GM18873 (cell line): ENCODE results near the gene HS3ST3A1.
"Not testable (repeated sequence)": the region's sequence is repeated elsewhere in the genome, so short reads cannot be mapped to it uniquely, and the experiment has no call there.

Experiments
- ATAC-seq: cut with Tn5 transposase; IDR thresholded peaks from one replicate; pipeline ENCODE4 v1.9.1; 2021; ENCODE audit warnings: mild to moderate bottlenecking, moderate library complexity, moderate number of reproducible peaks; ENCODE audit not compliant: unreplicated experiment, low FRiP score

Gene HS3ST3A1

GRCh38 chr17:13576661-13577526 lies 24.8 kb downstream of the HS3ST3A1 start:
- no peak for ATAC-seq

DNA sequence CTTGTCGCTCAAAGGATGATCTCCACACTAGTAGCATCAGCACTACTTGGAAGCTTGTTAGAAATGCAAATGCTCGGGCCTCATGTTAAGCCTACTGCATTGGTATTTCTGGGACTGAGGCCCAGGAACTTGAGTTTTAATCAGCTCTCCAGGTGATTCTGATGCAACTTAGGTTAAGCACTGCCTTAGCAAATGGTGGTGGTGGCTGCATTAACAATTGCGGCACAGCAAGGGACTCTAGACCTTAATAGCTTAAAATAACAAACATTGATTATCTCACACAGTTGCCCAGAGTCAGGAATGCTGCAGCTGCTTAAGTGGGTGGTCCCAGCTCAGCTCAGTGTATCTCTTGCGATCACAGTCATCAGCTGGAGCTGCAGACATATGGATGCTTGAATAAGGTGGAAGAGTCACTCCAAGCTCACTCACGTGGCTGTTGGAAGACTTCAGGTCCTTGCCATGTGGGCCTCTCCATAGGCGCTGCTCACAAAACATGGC lies 25.8 kb downstream of the HS3ST3A1 start:
- ATAC-seq, result no peak

DNA sequence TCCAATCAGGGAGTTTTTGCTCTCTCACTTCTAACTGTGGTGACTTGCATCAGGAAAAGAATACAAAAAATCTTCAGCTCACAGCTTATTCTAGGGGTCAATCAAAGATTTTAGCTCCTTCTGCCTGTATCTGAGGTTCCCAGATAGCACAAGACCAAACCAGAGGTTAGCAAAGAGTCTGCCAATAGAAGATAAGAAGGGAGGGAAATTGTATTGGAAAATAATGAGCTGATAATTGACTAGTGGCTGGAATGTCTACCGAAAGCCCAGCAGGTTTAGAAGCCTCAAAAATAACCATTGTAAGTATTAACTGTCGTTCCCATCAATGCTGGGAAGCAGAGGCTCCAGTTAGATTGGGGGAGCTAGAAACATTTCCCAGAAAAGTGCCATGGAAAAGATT lies 26.3 kb downstream of the HS3ST3A1 start:
- no peak for ATAC-seq

DNA sequence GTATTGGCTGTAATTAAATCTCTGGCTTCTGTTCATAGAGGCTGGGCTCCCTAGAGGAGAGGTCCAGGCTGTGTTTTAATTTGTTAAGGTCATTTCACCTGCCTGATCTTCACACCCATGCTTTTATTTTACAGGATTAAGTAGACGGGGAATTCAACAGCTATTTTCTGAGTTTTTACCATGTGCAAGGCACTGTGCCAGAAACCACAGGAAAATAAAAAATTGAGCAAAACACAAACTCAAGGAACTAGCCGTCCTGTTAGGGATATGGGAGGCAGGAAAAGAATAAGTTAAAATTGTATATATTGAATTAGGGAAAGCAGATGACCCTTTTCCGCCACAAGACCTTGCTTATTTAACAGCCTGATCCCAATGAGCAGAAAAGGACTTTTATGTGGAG lies 29.1 kb downstream of the HS3ST3A1 start:
- no peak for ATAC-seq

GRCh38 chr17:13569398-13570123 lies 32.2 kb downstream of the HS3ST3A1 start:
- ATAC-seq, result no peak

GRCh38 chr17:13568582-13569397 lies 32.9 kb downstream of the HS3ST3A1 start:
- ATAC-seq, result no peak

DNA sequence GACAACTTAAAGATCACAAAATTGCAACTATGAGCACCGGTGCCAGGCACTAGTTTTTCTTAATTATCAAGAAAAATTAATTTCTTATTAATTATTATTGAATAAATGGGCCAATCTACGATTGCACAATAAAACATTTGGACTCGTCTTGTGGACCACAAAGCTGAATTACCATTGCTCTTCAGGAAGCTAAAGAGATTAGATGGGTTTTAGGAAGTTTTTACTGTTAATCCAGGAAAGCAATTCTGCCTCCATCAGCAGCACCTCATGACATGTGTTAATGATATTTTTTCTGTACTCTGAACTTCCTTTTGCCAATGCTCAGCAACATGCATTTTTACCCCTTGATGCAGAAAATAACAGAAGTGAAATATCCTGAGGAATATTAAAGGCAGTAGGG lies 37.9 kb downstream of the HS3ST3A1 start:
- no peak for ATAC-seq

DNA sequence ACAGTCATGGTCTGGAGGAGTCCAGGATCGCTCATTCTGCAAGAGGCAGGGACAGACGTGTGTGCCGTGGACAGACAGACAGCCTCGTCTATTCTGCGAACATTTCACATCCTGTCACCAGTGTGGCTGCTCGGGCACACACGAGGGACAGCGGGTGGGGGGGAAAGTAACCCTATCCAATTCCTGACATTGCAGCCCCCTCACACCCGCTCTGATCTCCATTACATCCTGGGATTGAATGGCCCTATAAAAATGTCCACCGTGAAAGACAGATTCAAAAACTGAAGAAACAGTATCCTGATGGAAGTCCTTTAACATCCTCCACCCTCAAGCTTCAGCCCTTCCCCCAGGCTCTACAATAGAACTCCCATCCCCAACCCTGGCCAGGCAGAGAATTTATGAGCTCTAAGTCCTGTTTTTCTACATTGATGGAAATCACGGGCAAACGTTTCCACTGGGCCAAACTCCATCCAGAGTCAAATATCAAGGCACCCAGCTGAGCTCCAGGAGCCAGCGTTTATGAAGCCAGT lies 39.4 kb downstream of the HS3ST3A1 start:
- no peak for ATAC-seq

GRCh38 chr17:13561606-13562270 lies 40.0 kb downstream of the HS3ST3A1 start:
- ATAC-seq, result no peak

DNA sequence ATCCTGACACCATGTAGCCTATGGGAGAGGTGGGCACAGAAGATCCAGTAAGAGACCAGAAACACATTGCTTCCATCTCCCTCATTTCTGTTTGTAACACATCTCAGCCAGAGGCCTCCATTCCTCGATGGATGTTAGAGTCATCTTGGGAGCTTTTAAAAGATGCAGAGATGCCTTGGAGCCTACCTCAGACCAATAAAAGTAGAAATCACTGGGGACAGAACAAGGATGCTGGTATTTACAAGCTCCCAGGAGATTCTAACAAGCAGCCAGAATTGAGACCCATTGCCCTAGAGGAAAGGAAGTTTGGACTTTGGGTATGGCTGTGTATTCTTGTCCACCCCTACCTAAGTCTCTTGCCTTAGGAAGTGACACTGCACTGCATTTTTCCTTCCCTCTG lies 40.8 kb downstream of the HS3ST3A1 start:
- ATAC-seq, result no peak

DNA sequence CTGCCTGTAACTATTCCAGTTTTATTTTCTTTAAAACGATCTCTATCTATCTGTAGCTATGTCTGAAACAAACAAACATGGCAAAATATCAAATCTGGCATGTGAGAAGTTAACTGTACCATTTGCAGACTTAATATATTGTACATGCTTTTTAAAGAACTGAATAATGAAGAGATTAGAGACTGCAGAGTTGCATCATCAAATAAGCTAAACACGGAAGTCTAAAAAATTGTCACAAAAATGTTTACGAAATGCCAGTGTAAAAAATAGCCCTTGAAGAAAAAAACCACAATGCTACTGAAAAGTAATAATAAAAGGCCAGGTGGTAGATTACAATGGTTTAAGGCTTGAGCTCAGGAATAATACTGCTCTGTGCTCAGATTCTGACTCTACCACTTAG lies 43.1 kb downstream of the HS3ST3A1 start:
- ATAC-seq, result no peak

DNA sequence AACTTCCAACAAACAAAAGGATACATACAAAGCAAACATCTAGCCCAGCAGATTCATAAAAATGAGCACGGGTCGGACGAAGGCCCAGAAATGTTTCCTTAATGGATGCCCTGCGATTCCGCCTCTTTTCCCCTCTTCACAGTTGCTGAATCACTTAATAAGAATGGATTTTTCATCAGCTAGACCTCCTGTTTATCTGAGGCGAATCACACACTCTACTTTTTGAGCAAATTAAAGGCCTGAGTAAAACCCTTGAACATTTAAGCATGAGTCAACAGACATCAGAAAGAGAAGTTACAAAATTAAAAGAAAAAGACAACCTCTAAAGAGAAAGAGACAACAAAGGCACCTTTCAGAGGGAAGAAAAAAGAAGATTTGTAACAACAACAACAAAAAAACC lies 44.7 kb downstream of the HS3ST3A1 start:
- ATAC-seq, result no peak

- no peak for ATAC-seq
These were observed 47.5 kb downstream of the HS3ST3A1 start for GRCh38 chr17:13554231-13554630.

- no peak for ATAC-seq
These were observed 51.4 kb downstream of the HS3ST3A1 start for GRCh38 chr17:13550291-13550690.

DNA sequence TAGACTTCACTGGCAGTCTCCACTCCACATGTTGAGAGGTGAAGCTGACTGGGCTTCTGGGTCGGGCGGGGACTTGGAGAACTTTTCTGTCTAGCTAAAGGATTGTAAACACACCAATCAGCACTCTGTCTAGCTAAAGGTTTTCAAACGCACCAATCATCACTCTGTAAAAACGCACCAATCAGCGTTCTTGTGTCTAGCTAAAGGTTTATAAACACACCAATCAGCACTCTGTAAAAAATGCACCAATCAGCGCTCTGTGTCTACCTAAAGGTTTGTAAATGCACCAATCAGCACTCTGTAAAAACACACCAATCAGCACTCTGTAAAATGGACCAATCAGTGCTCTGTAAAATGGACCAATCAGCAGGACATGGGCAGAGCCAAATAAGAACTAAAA lies 53.2 kb downstream of the HS3ST3A1 start:
- ATAC-seq, result not testable (repeated sequence)

DNA sequence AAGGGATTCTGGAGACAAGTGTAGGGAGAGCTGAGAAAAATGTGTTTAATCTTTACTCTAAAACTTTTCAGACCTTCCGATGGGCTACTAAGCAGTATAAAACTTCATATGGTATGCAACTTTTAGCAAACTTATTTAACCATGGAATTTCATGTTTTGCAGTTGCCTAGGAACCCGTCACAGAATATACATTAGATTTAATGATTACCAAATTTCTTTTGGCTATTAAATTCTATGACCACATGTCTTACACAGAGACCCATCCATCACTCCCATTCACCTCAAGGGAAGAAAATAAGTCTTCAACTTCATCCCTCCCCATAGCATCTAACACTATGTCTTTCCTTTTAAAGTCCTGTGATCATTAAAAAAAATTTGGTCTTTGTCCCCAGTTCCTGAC lies 54.9 kb downstream of the HS3ST3A1 start:
- no peak for ATAC-seq

GRCh38 chr17:13545941-13546340 lies 55.8 kb downstream of the HS3ST3A1 start:
- no peak for ATAC-seq

- no peak for ATAC-seq
These were observed 57.0 kb downstream of the HS3ST3A1 start for GRCh38 chr17:13544765-13545164.

DNA sequence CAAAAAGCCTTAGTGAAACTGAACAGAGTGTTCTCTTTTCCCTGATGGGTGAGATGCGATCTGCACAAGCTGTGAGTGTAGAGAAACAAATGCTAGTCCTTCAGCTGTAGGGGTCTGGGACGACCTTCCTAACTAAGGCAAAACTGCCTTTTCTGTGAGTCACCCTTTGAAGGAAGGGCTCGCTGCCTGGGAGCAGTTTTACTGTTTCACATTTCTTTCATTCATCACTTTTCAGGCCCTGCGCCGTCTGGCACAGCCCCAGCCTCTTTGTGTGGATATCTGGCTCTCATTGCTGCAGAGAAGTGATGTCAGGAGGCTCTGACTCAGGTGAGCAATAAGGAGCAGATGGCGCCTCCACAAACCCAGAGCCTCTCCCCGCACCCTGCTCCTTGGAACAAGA lies 57.4 kb downstream of the HS3ST3A1 start:
- ATAC-seq, result no peak

DNA sequence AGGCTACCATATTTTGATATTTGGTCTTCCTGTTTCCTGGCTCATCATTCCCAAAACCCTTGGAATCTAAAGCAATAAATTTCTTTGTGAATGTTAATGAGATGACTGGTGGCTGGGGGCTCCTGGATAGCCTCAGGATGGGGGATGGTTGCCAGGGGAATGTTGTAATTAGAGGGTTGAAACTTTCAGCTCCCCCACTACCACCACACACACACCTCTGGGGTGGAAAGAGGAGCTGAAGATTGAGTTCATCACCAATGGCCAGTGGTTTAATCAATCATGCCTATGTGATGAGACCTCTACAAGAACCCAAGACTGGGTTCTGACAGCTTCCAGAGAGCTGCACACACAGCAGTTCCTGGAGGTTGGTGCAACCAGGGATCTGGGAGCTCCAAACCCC lies 59.1 kb downstream of the HS3ST3A1 start:
- no peak for ATAC-seq
